ENCODE measurements around the gene CD274. TPM values are rescaled to one million over a fixed set of nuclear protein-coding genes. Genes with fewer than 3 reads are reported as not detected.

Gene CD274
- total and polyA plus RNA-seq, 2 donors (not counting 3 experiments of a cell fraction or from before 2014, with no cell fraction given): 25.4 to 26.8 TPM

DNA sequence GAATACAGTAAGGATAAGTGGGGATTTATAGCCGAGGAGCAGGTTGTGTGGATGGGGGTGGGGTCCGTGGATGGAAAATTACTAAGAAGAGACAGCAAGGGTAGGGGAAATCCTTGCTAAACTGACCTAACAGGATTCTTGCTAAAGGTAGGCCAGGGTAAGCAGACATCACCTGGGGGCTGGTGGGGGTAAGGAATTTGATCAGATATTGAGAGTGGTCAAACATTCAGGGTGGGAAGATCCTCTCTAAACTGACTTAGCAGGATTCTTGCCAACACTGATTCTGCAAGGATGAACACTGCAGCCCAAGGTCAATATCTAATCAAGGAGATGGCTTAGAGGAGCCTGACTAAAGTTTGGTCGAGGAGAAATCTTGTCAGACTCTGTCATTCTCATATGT, 9.9 kb upstream of the CD274 start:
- TF ChIP-seq JUN (IDR thresholded peaks at IDR 0.05; ENCODE audit: borderline replicate concordance, insufficient read depth, insufficient read length, low read depth) (no peak), POLR2AphosphoS5 (IDR thresholded peaks at IDR 0.05; ENCODE audit: insufficient read depth, low read depth, low read length) (no peak), EZH2 (IDR thresholded peaks at IDR 0.05; ENCODE audit: borderline replicate concordance, low read depth, low read length, severe bottlenecking) (no peak), GATA2 (IDR thresholded peaks at IDR 0.05; ENCODE audit: insufficient read depth, insufficient read length, low read depth, low read length) (no peak), FOS (IDR thresholded peaks at IDR 0.05; ENCODE audit: borderline replicate concordance, insufficient read depth, low read length) (no peak), MAX (IDR thresholded peaks at IDR 0.05; ENCODE audit: insufficient read depth, insufficient read length) (no peak), MYC (IDR thresholded peaks at IDR 0.05; ENCODE audit: low read depth, low read length) (no peak), POLR2A (IDR thresholded peaks at IDR 0.05; ENCODE audit: low read depth, low read length) (no peak)
- TF ChIP-seq, protein P1, sequence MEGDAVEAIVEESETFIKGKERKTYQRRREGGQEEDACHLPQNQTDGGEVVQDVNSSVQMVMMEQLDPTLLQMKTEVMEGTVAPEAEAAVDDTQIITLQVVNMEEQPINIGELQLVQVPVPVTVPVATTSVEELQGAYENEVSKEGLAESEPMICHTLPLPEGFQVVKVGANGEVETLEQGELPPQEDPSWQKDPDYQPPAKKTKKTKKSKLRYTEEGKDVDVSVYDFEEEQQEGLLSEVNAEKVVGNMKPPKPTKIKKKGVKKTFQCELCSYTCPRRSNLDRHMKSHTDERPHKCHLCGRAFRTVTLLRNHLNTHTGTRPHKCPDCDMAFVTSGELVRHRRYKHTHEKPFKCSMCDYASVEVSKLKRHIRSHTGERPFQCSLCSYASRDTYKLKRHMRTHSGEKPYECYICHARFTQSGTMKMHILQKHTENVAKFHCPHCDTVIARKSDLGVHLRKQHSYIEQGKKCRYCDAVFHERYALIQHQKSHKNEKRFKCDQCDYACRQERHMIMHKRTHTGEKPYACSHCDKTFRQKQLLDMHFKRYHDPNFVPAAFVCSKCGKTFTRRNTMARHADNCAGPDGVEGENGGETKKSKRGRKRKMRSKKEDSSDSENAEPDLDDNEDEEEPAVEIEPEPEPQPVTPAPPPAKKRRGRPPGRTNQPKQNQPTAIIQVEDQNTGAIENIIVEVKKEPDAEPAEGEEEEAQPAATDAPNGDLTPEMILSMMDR (IDR thresholded peaks at IDR 0.05; ENCODE audit: extremely low read depth in 1 of 2, insufficient read depth in 1 of 2, low read depth in 1 of 2, low read length in 2 of 2): no peak
- Histone ChIP-seq H3K79me2 (ENCODE audit: control insufficient read depth, insufficient read depth, low read length) (no peaks in the 10 kb centered on the region), H3K27ac (ENCODE audit: insufficient read depth, low read depth, low read length) (no peak overlapping the region), H3K36me3 (ENCODE audit: control insufficient read depth in 2 of 2, extremely low read depth in 1 of 2, insufficient read depth in 2 of 2, low read length in 2 of 2) (no peaks in the 10 kb centered on the region), H3K4me3 (replicated peaks in 1 of 3; ENCODE audit: insufficient read depth in 1 of 3, low read depth in 1 of 3, low read length in 3 of 3) (no peak overlapping the region), H3K27me3 (ENCODE audit: control insufficient read depth in 2 of 2, insufficient read depth in 2 of 2, low read length in 2 of 2) (no peaks in the 10 kb centered on the region), H3K4me1 (ENCODE audit: control insufficient read depth, extremely low read depth, insufficient read depth, low read length) (peaks cover 30% of the 10 kb centered on the region), H3K9ac (replicated peaks; ENCODE audit: extremely low read depth, insufficient read depth, low read length) (no peak overlapping the region), H3K9me3 (replicated peaks; ENCODE audit: control insufficient read depth, insufficient read depth, low read length) (no peaks in the 10 kb centered on the region), H2AFZ (ENCODE audit: low read depth, low read length) (no peak overlapping the region), H3K9me1 (replicated peaks; ENCODE audit: control insufficient read depth, extremely low read depth, insufficient read depth, low read length) (no peaks in the 10 kb centered on the region), H4K20me1 (replicated peaks; ENCODE audit: control insufficient read depth, extremely low read depth, insufficient read depth, low read length) (no peaks in the 10 kb centered on the region), H3K4me2 (ENCODE audit: insufficient read depth, low read length) (no peak overlapping the region)
- DNase-seq (ENCODE audit: low read depth, low spot score) (no peak), FAIRE-seq (no peak)
- ChIA-PET CTCF (interaction anchor here (0.9 to 3.1 kb wide), 11 partner anchors 8 to 254 kb away, joined by 3 to 30 read pairs (median 6); partner anchors contain the start of gene CD274), POLR2A (no interaction called here)
- intact Hi-C loops (cut with micrococcal nuclease) (no loop called here), dilution Hi-C loops (cut with MboI; ENCODE audit: extremely low pct_ligation_motif_present, low sequenced_read_pairs) (loop anchor here (25.0 kb wide), 1 partner anchor 253 kb away; the partner anchor contains the start of gene INSL6)
- no TSS peak for BruUV-seq (replicated peaks)

All from endothelial cell of umbilical vein (primary cell).